GM12878 (cell line): ENCODE data around the gene CSAD. TPM values are rescaled to one million over a fixed set of nuclear protein-coding genes. Genes with fewer than 3 reads are reported as not detected.

Experiments used
- ATAC-seq: fragments of 200-7000 bp; cut with Tn5 transposase; 3 replicates; pipeline ENCODE4 v1.9.1; 2020; ENCODE audit warnings: mild to moderate bottlenecking, moderate library complexity
- BruUV-seq: library from RNA; stranded (reverse); fragments of 400-500 nt; replicated peaks from 2 replicates; lab custom pipeline; 2021; lab: Mats Ljungman, UMichigan
- CTCF ChIA-PET: fragments of 300-600 bp; sonication (Branson Sonifier 250); formaldehyde crosslinking; extraction: SDS; loops from one replicate; lab custom pipeline; 2021; ENCODE audit warnings: inconsistent platforms; lab: Yijun Ruan, JAX
- POLR2A ChIA-PET: fragments of 350-600 bp; formaldehyde crosslinking; extraction: SDS; loops from one replicate; lab custom pipeline; 2021; ENCODE audit warnings: inconsistent platforms; lab: Charles Lee
- RAD21 ChIA-PET: fragments of 300-600 bp; sonication (Branson Sonifier 250); formaldehyde crosslinking; loops from one replicate; lab custom pipeline; 2023; ENCODE audit warnings: antibody characterized with exemption; ENCODE audit not compliant: unreplicated experiment; lab: Charles Lee
- SMC1A ChIA-PET: fragments of 300-600 bp; sonication (Branson Sonifier 250); formaldehyde crosslinking; loops from one replicate; lab custom pipeline; 2023; ENCODE audit not compliant: unreplicated experiment, uncharacterized antibody; lab: Charles Lee
- DNase-seq: peaks from one replicate; pipeline ENCODE4 v3.0.0-alpha.2; 2011; ENCODE audit warnings: low read depth, low spot score
- FAIRE-seq: peaks from 3 replicates; lab custom pipeline; 2011; peaks lifted over from hg19 to GRCh38; lab: Jason Lieb, UNC
- H2AFZ ChIP-seq: 2 replicates; pipeline ENCODE4 v1.6.0; 2011; ENCODE audit warnings: low read depth, low read length, control low read depth; ENCODE audit not compliant: control insufficient read depth
- H3K27ac ChIP-seq: 2 replicates; pipeline ENCODE4 v1.5.1; 2011; ENCODE audit warnings: control low read depth; ENCODE audit not compliant: control insufficient read depth, insufficient read depth
- H3K27me3 ChIP-seq, 2 experiments: replicated peaks in 1 of 2; 2 replicates each; pipeline versions ENCODE4 v1.6.0 to v1.6.1; 2011; ENCODE audit warnings: low read length in 1 of 2; ENCODE audit not compliant: control insufficient read depth in 2 of 2, insufficient read depth in 2 of 2
- H3K36me3 ChIP-seq, 2 experiments: 2 replicates each; pipeline ENCODE4 v1.5.1; 2011; ENCODE audit warnings: low read length in 1 of 2; ENCODE audit not compliant: control insufficient read depth in 2 of 2, insufficient read depth in 2 of 2
- H3K4me1 ChIP-seq: 2 replicates; pipeline ENCODE4 v1.6.1; 2011; ENCODE audit warnings: mild to moderate bottlenecking, low read length, moderate library complexity, mixed read lengths; ENCODE audit not compliant: control insufficient read depth, insufficient read depth
- H3K4me2 ChIP-seq: 2 replicates; pipeline ENCODE4 v1.6.0; 2011; ENCODE audit warnings: control low read depth; ENCODE audit not compliant: control insufficient read depth, insufficient read depth
- H3K4me3 ChIP-seq: fragments of 200-600 bp; sonication (generic); 2 replicates; pipeline ENCODE4 v1.5.1; 2016
- H3K79me2 ChIP-seq: 2 replicates; pipeline ENCODE4 v1.6.0; 2011; ENCODE audit warnings: low read length; ENCODE audit not compliant: control insufficient read depth, insufficient read depth
- H3K9ac ChIP-seq: 2 replicates; pipeline ENCODE4 v1.8.0; 2011; ENCODE audit warnings: low read length, control low read depth, mixed read lengths; ENCODE audit not compliant: control insufficient read depth, insufficient read depth
- H3K9me3 ChIP-seq: replicated peaks from 3 replicates; pipeline ENCODE4 v1.5.1; 2011; ENCODE audit warnings: mild to moderate bottlenecking, low read length; ENCODE audit not compliant: control insufficient read depth, insufficient read depth
- H4K20me1 ChIP-seq: 2 replicates; pipeline ENCODE4 v1.6.0; 2011; ENCODE audit not compliant: control insufficient read depth, insufficient read depth
- CBX5 ChIP-seq: sonication (generic); IDR thresholded peaks from 2 replicates; pipeline ENCODE4 v1.6.1; 2016; ENCODE audit warnings: low read depth, moderate library complexity, mild to moderate bottlenecking, inconsistent platforms
- CHD2 ChIP-seq: IDR thresholded peaks from 2 replicates; pipeline ENCODE4 v1.6.1; 2011; ENCODE audit warnings: low read depth, low read length, improper control_type of control experiment, borderline replicate concordance
- EZH2 ChIP-seq: IDR thresholded peaks from 2 replicates; pipeline ENCODE4 v1.6.1; 2012; ENCODE audit warnings: low read depth, mild to moderate bottlenecking, control low read depth, inconsistent platforms, low read length, borderline replicate concordance; ENCODE audit not compliant: control insufficient read depth
- RUNX3 ChIP-seq: IDR thresholded peaks from 2 replicates; pipeline ENCODE4 v1.6.1; 2012; ENCODE audit warnings: low read length, inconsistent platforms
- WGBS: methylation state at CpG from one replicate; pipeline ENCODE4 v1.1.6; 2016; ENCODE audit warnings: low lambda C conversion rate; ENCODE audit not compliant: insufficient replicate concordance, insufficient coverage; ENCODE audit errors: missing lambda C conversion rate; 5-methylcytosine and 5-hydroxymethylcytosine counted together
- in situ Hi-C: fragments of 300-500 bp; cut with MboI; formaldehyde crosslinking; loops from 9 replicates; pipeline ENCODE4 v1.14.3; 2018; ENCODE audit warnings: mixed read lengths
- intact Hi-C: fragments of 100-400 bp; cut with micrococcal nuclease; formaldehyde crosslinking; loops from one replicate; pipeline ENCODE4 v1.14.2; 2022; ENCODE audit not compliant: unreplicated experiment
- polyA plus RNA-seq, 11 experiments: library from polyadenylated mRNA; depleted of rRNA in 4 of 11; unstranded in 6 of 11; stranded (reverse) in 5 of 11; fragments of >200 nt; fragmentation: Nextera tagmentation in 4 of 11; fragmentation: Illumina TruSeq in 1 of 11; extraction: Ambion mirVana in 4 of 11; extraction: Trizol in 1 of 11; gene quantifications; 1 replicate in 1 of 11; 2 replicates in 10 of 11; pipeline versions ENCODE4 v1.2.1 to v1.2.3, GENCODE V29; 2011 to 2016; ENCODE audit warnings: inconsistent platforms in 2 of 11, missing spikeins in 2 of 11, low read depth in 1 of 11
- total RNA-seq, 4 experiments: library from RNA; depleted of rRNA in 3 of 4; stranded (reverse); fragments of >200 nt in 3 of 4; fragmentation: Illumina TruSeq in 1 of 4; extraction: Trizol in 1 of 4; gene quantifications; 2 replicates each; pipeline versions ENCODE4 v1.2.1 to v1.2.3, GENCODE V29; 2013 to 2021
- TF ChIP-seq, protein P1 (sequence below): IDR thresholded peaks from 2 replicates; pipeline ENCODE4 v1.6.1; 2012; ENCODE audit warnings: low read depth, low read length, improper control_type of control experiment
- TF ChIP-seq, protein P2 (sequence below): fragments of 450-650 bp; IDR thresholded peaks from 2 replicates; pipeline ENCODE4 v1.6.1; 2017; ENCODE audit warnings: low read depth, mild to moderate bottlenecking, moderate library complexity

CSAD gene
- total and polyA plus RNA-seq, 10 of the 15 experiments (the other 5 are each of a cell fraction or from before 2014, with no cell fraction given), result 1.1 to 20.4 (median 6.2) TPM

DNA sequence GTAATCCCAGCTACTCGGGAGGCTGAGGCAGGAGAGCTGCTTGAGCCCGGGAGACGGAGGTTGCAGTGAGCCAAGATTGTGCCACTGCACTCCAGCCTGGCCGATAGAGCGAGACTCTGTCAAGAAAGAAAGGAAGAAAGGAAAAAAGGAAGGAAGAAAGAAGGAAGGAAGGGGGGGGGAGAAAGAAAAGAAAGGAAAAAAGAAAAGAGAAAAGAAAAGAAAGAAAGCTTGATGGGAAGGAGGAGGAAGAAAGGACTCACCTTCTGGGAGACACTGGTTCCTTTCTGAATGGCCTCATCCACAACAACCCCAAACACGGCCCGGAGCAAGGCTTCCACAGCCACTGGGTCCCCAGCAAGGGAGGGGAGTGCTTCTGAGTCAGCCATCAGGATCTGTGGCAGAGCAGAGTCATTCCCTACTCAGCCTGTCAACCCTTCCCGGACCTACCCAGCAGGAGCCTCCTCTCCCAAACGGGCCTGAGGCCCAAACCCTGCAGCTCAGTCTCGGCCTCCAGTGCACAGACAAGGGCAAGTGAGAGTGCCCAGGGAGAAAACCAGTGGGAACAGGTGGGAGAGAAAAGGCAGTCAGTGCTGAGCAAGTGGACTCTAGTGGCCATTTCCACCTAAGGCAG is 7.5 kb downstream of the CSAD start:
- no peak for DNase-seq
- H3K79me2 ChIP-seq, result no peaks in the 10 kb centered on the region

More for the DNA sequence above, 7.5 kb downstream of the CSAD start:
- intact Hi-C loops, result no loop called here
- RAD21 ChIA-PET, result interaction anchor here (0.6 kb wide), 1 partner anchor 162 kb away, joined by 5 read pairs; no protein-coding TSS in a partner anchor
- 89% methylated on average over 10 of the region's 10 CpGs for WGBS
- no peak for FAIRE-seq
- in situ Hi-C loops, result no loop called here
- Histone ChIP-seq H3K9me3 (no peaks in the 10 kb centered on the region), H3K27me3 (no peaks in the 10 kb centered on the region), H3K4me2 (no peak overlapping the region), H2AFZ (no peak overlapping the region)
- BruUV-seq, result no TSS peak
- TF ChIP-seq, protein P1, sequence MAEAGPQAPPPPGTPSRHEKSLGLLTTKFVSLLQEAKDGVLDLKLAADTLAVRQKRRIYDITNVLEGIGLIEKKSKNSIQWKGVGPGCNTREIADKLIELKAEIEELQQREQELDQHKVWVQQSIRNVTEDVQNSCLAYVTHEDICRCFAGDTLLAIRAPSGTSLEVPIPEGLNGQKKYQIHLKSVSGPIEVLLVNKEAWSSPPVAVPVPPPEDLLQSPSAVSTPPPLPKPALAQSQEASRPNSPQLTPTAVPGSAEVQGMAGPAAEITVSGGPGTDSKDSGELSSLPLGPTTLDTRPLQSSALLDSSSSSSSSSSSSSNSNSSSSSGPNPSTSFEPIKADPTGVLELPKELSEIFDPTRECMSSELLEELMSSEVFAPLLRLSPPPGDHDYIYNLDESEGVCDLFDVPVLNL, result no peak
- TF ChIP-seq EZH2, result no peak
- no peak for TF ChIP-seq CHD2
- no peak for TF ChIP-seq CBX5
- TF ChIP-seq, protein P2, sequence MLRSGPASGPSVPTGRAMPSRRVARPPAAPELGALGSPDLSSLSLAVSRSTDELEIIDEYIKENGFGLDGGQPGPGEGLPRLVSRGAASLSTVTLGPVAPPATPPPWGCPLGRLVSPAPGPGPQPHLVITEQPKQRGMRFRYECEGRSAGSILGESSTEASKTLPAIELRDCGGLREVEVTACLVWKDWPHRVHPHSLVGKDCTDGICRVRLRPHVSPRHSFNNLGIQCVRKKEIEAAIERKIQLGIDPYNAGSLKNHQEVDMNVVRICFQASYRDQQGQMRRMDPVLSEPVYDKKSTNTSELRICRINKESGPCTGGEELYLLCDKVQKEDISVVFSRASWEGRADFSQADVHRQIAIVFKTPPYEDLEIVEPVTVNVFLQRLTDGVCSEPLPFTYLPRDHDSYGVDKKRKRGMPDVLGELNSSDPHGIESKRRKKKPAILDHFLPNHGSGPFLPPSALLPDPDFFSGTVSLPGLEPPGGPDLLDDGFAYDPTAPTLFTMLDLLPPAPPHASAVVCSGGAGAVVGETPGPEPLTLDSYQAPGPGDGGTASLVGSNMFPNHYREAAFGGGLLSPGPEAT, result no peak
- no peak for TF ChIP-seq RUNX3
- TF ChIP-seq, all 136 proteins: peak for 0
- H4K20me1 ChIP-seq, result no peaks in the 10 kb centered on the region
- peaks cover 11% of the 10 kb centered on the region; the same call in 1 of the 2 replicates for H3K4me1 ChIP-seq
- CTCF ChIA-PET, result interaction anchor here (0.7 to 8.0 kb wide), 4 partner anchors 9 to 14 kb away, joined by 3 to 66 read pairs (median 4); no protein-coding TSS in a partner anchor
- POLR2A ChIA-PET, result interaction anchor here (0.9 kb wide), 1 partner anchor 42 kb away, joined by 3 read pairs; no protein-coding TSS in a partner anchor
- ATAC-seq, result no peak
- peaks cover 0 to 1% of the 10 kb centered on the region in 2 experiments; a peak in 1 of 4 replicates for H3K36me3 ChIP-seq
- H3K9ac ChIP-seq, result no peak overlapping the region
- H3K27ac ChIP-seq, result no peak overlapping the region
- SMC1A ChIA-PET, result interaction anchor here (1.3 kb wide), 1 partner anchor 36 kb away, joined by 4 read pairs; no protein-coding TSS in a partner anchor
- H3K4me3 ChIP-seq, result no peak overlapping the region
